ENCODE measurements around the gene MBD2. TPM values are rescaled to one million over a fixed set of nuclear protein-coding genes. Genes with fewer than 3 reads are reported as not detected.

MBD2 gene
- total RNA-seq, 1 experiment from 2014 or later = 79.1 TPM

GRCh38 chr18:54102123-54102522, 122.3 kb downstream of the MBD2 start (continued):
- TF ChIP-seq, protein P1, sequence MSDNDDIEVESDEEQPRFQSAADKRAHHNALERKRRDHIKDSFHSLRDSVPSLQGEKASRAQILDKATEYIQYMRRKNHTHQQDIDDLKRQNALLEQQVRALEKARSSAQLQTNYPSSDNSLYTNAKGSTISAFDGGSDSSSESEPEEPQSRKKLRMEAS (IDR thresholded peaks at IDR 0.05) = no peak
- TF ChIP-seq CBX3 (IDR thresholded peaks at IDR 0.05; ENCODE audit: low read depth) = no peak
- TF ChIP-seq ZNF274 (IDR thresholded peaks at IDR 0.05; ENCODE audit: low read depth, low read length) = no peak
- no peak for TF ChIP-seq TCF7L2 (IDR thresholded peaks at IDR 0.05; ENCODE audit: borderline replicate concordance, extremely low read depth, insufficient read depth, insufficient read length)
- no peak for TF ChIP-seq EGR1 (IDR thresholded peaks at IDR 0.05; ENCODE audit: low read depth)
- TF ChIP-seq, protein P2, sequence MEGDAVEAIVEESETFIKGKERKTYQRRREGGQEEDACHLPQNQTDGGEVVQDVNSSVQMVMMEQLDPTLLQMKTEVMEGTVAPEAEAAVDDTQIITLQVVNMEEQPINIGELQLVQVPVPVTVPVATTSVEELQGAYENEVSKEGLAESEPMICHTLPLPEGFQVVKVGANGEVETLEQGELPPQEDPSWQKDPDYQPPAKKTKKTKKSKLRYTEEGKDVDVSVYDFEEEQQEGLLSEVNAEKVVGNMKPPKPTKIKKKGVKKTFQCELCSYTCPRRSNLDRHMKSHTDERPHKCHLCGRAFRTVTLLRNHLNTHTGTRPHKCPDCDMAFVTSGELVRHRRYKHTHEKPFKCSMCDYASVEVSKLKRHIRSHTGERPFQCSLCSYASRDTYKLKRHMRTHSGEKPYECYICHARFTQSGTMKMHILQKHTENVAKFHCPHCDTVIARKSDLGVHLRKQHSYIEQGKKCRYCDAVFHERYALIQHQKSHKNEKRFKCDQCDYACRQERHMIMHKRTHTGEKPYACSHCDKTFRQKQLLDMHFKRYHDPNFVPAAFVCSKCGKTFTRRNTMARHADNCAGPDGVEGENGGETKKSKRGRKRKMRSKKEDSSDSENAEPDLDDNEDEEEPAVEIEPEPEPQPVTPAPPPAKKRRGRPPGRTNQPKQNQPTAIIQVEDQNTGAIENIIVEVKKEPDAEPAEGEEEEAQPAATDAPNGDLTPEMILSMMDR (IDR thresholded peaks at IDR 0.05 in 2 of 3, conservative IDR thresholded peaks at IDR 0.05 in 1 of 3; ENCODE audit: borderline replicate concordance in 1 of 3, insufficient read depth in 1 of 3, low read depth in 2 of 3, low read length in 2 of 3) = no peak
- no peak for TF ChIP-seq EZH2phosphoT487 (IDR thresholded peaks at IDR 0.05; ENCODE audit: borderline replicate concordance)

Other genes starting within 250 kb of the MBD2 start
- gene POLI, start 44.8 kb upstream of the MBD2 start, total RNA-seq (2021; ENCODE audit: unreplicated experiment) = 20.6 TPM
- gene STARD6, start 133.2 kb upstream of the MBD2 start, total RNA-seq (2021; ENCODE audit: unreplicated experiment) = not detected
- 10.0 TPM for gene C18orf54, start 133.2 kb upstream of the MBD2 start, total RNA-seq (2021; ENCODE audit: unreplicated experiment)

Measured in HCT116 (cell line).